Sigmoid colon (tissue), 7 donors: ENCODE results near the gene UAP1. TPM values are rescaled to one million over a fixed set of nuclear protein-coding genes. Genes with fewer than 3 reads are reported as not detected.

Source experiments
- DNase-seq: peaks from one replicate; pipeline ENCODE4 v3.0.0-alpha.2; 2019
- H3K27ac ChIP-seq, 4 donors: fragments of 200-600 bp; sonication (generic); one replicate each; pipeline ENCODE4 v1.5.1; 2016 to 2019; ENCODE audit warnings: mild to moderate bottlenecking in 1 of 4
- H3K27me3 ChIP-seq, 3 donors: fragments of 200-600 bp; sonication (generic); one replicate each; pipeline ENCODE4 v1.5.1; 2019; ENCODE audit warnings: mild to moderate bottlenecking in 1 of 3
- H3K36me3 ChIP-seq, 4 donors: fragments of 200-600 bp; sonication (generic); one replicate each; pipeline ENCODE4 v1.5.1; 2016 to 2019
- H3K4me1 ChIP-seq, 4 donors: fragments of 200-600 bp; sonication (generic); one replicate each; pipeline ENCODE4 v1.5.1; 2017 to 2019
- H3K4me3 ChIP-seq, 4 donors: fragments of 200-600 bp; sonication (generic); one replicate each; pipeline ENCODE4 v1.5.1; 2017 to 2019; ENCODE audit warnings: mild to moderate bottlenecking in 2 of 4, moderate library complexity in 1 of 4
- H3K9me3 ChIP-seq, 4 donors: fragments of 200-600 bp in 3 of 4; sonication (generic) in 3 of 4; one replicate each; pipeline versions ENCODE4 v1.5.1 to v1.6.1; 2013 to 2019
- EP300 ChIP-seq, 4 donors: sonication (generic); formaldehyde crosslinking; IDR thresholded peaks; one replicate each; pipeline ENCODE4 v1.6.1; 2017; ENCODE audit warnings: antibody characterized with exemption in 4 of 4
- POLR2A ChIP-seq, 2 donors: fragments of 450-650 bp; IDR thresholded peaks; one replicate each; pipeline ENCODE4 v1.6.1; 2016; ENCODE audit warnings: antibody characterized with exemption in 2 of 2, mild to moderate bottlenecking in 2 of 2, moderate library complexity in 2 of 2
- POLR2AphosphoS5 ChIP-seq, 4 donors: sonication (generic); formaldehyde crosslinking; IDR thresholded peaks; one replicate each; pipeline ENCODE4 v1.6.1; 2017; ENCODE audit warnings: antibody characterized with exemption in 4 of 4
- WGBS, 2 donors: extraction: QIAGEN DNeasy Blood & Tissue Kit; methylation state at CpG; one replicate each; pipeline ENCODE4 v1.1.7; 2013; 5-methylcytosine and 5-hydroxymethylcytosine counted together
- intact Hi-C: fragments of 100-400 bp; cut with DNase I; formaldehyde crosslinking; loops from one replicate; pipeline ENCODE4 v1.15.1; 2023
- polyA plus RNA-seq, 3 donors: library from polyadenylated mRNA; stranded (reverse); fragments of 200-250 nt; gene quantifications; one replicate each; pipeline ENCODE4 v1.2.3, GENCODE V29; 2013
- total RNA-seq, 4 donors: library from RNA; depleted of rRNA; stranded (reverse); fragments of >200 nt; gene quantifications; one replicate each; pipeline ENCODE4 v1.1.0, GENCODE V29; 2016
- TF ChIP-seq, protein P1 (sequence below), 4 experiments: fragments of 450-650 bp in 3 of 4; fragments of 200-600 bp in 1 of 4; IDR thresholded peaks; one replicate each; pipeline ENCODE4 v1.5.1; 2016 to 2019; ENCODE audit warnings: antibody characterized with exemption in 4 of 4, mild to moderate bottlenecking in 3 of 4, moderate library complexity in 2 of 4
- donor health status: healthy with polysubstance abuse.
- donor health status: Bipolar disorder and iron deficiency.
- donor health status: healthy.

The UAP1 gene
- total RNA-seq (100 to 1,000 TPM in 1 of 4 donors, 10 to 100 TPM in 3; 64.6 to 145 (median 78.8) TPM), polyA plus RNA-seq (100 to 1,000 TPM in 2 of 3 donors, 10 to 100 TPM in 1; 55.5 to 141 (median 123) TPM)

DNA sequence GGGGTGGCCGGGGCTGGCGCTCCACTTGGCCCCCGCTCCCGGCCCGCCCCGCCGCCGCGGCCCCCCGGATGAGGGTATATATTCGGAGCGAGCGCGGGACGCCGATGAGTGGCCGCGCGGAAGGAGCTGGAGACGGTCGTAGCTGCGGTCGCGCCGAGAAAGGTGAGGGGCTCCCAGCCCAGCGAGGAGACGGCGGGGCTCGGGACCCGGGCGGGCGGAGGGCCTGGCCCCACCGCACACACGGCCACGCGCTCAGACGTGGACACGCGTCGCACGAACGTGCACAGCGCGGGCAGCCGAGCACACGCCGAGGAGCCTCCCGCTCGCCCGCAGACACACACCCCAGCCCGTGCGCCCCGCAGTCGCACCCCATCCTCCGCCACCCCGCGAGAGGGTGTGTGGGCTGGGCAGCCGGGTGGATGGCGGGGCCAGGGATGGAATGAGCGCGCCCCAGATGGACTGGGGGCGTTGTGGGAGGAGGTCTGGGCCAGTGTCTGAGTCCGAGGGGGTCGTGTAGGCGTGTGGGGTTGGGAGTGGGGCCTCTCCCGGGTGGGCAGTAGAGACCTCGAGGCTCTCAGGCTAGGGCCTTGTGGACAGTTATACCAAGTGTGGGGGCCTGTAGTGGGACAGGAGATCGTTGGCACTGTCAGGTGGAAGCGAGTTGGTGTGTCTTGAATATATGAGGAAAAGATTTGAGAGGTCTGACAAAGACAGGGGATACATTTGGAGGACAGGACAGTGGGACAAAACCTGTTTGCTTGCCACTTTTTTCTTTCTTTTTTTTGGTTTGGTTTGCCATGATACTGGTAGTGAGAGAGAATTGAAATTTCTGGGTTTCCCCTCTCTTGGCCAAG, at the start of gene UAP1:
Gene UAP1, plus strand, starts transcription at position 107 of the 854 bp plus-strand sequence. CDS start 4,347 bp downstream, outside the sequence.
- TF ChIP-seq, protein P1, sequence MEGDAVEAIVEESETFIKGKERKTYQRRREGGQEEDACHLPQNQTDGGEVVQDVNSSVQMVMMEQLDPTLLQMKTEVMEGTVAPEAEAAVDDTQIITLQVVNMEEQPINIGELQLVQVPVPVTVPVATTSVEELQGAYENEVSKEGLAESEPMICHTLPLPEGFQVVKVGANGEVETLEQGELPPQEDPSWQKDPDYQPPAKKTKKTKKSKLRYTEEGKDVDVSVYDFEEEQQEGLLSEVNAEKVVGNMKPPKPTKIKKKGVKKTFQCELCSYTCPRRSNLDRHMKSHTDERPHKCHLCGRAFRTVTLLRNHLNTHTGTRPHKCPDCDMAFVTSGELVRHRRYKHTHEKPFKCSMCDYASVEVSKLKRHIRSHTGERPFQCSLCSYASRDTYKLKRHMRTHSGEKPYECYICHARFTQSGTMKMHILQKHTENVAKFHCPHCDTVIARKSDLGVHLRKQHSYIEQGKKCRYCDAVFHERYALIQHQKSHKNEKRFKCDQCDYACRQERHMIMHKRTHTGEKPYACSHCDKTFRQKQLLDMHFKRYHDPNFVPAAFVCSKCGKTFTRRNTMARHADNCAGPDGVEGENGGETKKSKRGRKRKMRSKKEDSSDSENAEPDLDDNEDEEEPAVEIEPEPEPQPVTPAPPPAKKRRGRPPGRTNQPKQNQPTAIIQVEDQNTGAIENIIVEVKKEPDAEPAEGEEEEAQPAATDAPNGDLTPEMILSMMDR (IDR thresholded peaks at IDR 0.05), result no peak
- peak; percentile 68 to 69 for TF ChIP-seq POLR2A (IDR thresholded peaks at IDR 0.05)
- TF ChIP-seq POLR2AphosphoS5 (IDR thresholded peaks at IDR 0.05), result peak; percentile 84 to 94 (median 89)
- peak in 1 of 4 donors; percentile 29 for TF ChIP-seq EP300 (IDR thresholded peaks at IDR 0.05)
- Histone ChIP-seq H3K27me3 (no peaks in the 10 kb centered on the region), H3K4me1 (peaks cover 0 to 29% (median 17%) of the 10 kb centered on the region in 4 donors), H3K4me3 (peak within 1 kb of the TSS; percentile 68 to 93 (median 72)), H3K9me3 (no peaks in the 10 kb centered on the region), H3K27ac (peak within 1 kb of the TSS; percentile 89 to 98 (median 96)), H3K36me3 (peaks cover 0 to 12% (median 4%) of the 10 kb centered on the region in 4 donors)
- DNase-seq, result peak; percentile 81
- 1% methylated on average over 69 of the region's 69 CpGs for WGBS, 2 donors
- intact Hi-C loops, result loop anchor here (5.0 to 10.0 kb wide), 3 partner anchors 50 to 123 kb away; partner anchors contain the start of gene UHMK1

DNA sequence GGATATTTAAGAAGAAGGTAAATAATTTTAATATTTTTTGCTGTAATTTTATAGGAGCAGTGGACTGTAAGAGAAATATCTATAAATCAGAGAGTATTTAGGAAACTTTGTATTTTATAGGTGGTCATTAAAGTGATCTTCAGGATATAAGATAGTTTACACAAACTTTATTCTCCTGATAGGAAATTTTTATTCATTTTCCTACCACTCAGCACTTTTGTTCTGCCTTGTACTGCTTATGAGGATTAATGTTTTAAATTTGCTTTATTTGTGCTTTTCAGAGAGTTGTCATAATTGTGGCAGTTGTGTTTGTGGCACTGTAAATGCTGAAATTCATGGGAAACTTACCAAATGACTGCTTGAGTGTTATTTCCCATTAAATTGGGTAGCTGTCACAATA, 34.2 kb upstream of the UAP1 start:
- DNase-seq, result no peak
- Histone ChIP-seq H3K36me3 (peaks cover 4 to 52% (median 13%) of the 10 kb centered on the region in 4 donors), H3K4me3 (no peak overlapping the region), H3K4me1 (no peaks in the 10 kb centered on the region), H3K27me3 (no peaks in the 10 kb centered on the region), H3K9me3 (no peaks in the 10 kb centered on the region), H3K27ac (no peak overlapping the region)
- intact Hi-C loops, result no loop called here
- TF ChIP-seq POLR2A (IDR thresholded peaks at IDR 0.05), result no peak
- TF ChIP-seq, protein P1 (IDR thresholded peaks at IDR 0.05), result no peak
- TF ChIP-seq POLR2AphosphoS5 (IDR thresholded peaks at IDR 0.05), result no peak
- no peak for TF ChIP-seq EP300 (IDR thresholded peaks at IDR 0.05)

DNA sequence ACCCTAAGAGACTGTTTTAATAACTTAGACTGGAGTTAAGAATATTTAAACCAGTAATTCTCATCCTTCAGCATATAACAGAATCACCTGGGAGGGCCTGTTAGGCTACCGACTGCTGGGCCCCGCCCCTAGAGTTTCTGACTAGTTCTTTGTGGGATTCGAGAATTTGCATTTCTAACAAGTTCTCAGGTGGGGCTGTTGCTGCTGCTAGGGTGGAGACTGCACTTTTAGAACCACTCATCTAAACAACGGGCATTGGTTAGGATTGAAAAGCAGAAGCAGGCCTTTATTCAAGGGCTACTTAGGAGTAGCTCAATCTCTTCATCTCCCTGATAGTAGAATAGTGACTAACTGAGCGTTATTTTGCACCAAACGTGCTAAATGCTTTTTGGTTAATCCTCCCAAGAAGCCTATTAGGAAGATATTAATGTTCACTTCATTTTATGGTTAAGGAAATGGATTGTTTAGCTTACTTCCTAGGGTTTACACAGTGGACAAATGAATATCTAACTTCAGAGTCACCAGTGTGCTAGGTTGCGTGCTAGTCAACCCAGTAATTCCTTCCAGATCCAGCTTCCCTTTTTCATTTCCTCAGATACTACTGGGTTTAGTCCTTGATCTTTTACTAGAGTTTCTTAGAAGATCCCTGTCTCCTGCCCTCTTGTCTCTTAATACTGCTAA, 31.1 kb upstream of the UAP1 start:
- Histone ChIP-seq H3K36me3 (peaks cover 0 to 21% (median 3%) of the 10 kb centered on the region in 4 donors), H3K4me1 (no peaks in the 10 kb centered on the region), H3K27ac (no peak overlapping the region), H3K9me3 (no peaks in the 10 kb centered on the region), H3K27me3 (no peaks in the 10 kb centered on the region), H3K4me3 (no peak overlapping the region)
- TF ChIP-seq POLR2AphosphoS5 (IDR thresholded peaks at IDR 0.05) (no peak), POLR2A (IDR thresholded peaks at IDR 0.05) (no peak), EP300 (IDR thresholded peaks at IDR 0.05) (no peak)
- TF ChIP-seq, protein P1 (IDR thresholded peaks at IDR 0.05), result no peak
- DNase-seq, result no peak
- intact Hi-C loops, result no loop called here
- 60 to 72% methylated on average over 7 of the region's 7 CpGs for WGBS, 2 donors

DNA sequence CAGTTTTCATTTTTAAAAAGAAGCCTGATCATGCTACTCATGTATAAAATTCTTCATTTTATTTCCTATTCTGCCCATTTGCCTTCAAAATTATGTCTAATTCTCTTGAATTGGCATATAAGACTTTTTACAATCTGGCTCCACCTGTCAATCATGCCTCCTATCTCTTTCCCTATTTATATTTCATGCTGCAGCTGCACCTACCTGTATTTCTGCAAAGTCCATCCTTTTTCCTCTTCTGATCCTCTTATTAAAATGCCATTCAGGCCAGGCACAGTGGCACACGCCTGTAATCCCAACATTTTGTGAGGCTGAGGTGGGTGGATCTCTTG, 30.6 kb upstream of the UAP1 start:
- no peaks in the 10 kb centered on the region for H3K27me3 ChIP-seq
- H3K36me3 ChIP-seq, result peaks cover 0 to 19% (median 3%) of the 10 kb centered on the region in 4 donors
- H3K4me3 ChIP-seq, result no peak overlapping the region
- no peaks in the 10 kb centered on the region for H3K4me1 ChIP-seq
- intact Hi-C loops, result no loop called here
- WGBS, 2 donors, result 92 to 93% methylated on average over 1 of the region's 1 CpG
- H3K27ac ChIP-seq, result no peak overlapping the region
- no peaks in the 10 kb centered on the region for H3K9me3 ChIP-seq
- no peak for DNase-seq
- TF ChIP-seq POLR2AphosphoS5 (IDR thresholded peaks at IDR 0.05) (no peak), EP300 (IDR thresholded peaks at IDR 0.05) (no peak), POLR2A (IDR thresholded peaks at IDR 0.05) (no peak)
- TF ChIP-seq, protein P1 (IDR thresholded peaks at IDR 0.05), result no peak
